DND-41 (cell line): ENCODE results near the gene ARHGAP20.

Experiments
- ATAC-seq: fragments of 200-7000 bp; cut with Tn5 transposase; 3 replicates; pipeline ENCODE4 v1.9.1; 2021; ENCODE audit warnings: low read depth; ENCODE audit not compliant: insufficient read depth
- DNase-seq: peaks from one replicate; pipeline ENCODE4 v3.0.0-alpha.2; 2020
- H2AFZ ChIP-seq: 2 replicates; pipeline ENCODE4 v1.6.0; 2012; ENCODE audit warnings: low read depth, low read length
- H3K27ac ChIP-seq: 2 replicates; pipeline ENCODE4 v1.5.1; 2012; ENCODE audit warnings: low read length, inconsistent platforms
- H3K27me3 ChIP-seq: fragments of 200-600 bp; sonication (generic); 2 replicates; pipeline ENCODE4 v1.6.0; 2012; ENCODE audit warnings: low read length, mild to moderate bottlenecking, inconsistent platforms; ENCODE audit not compliant: insufficient read depth, poor library complexity
- H3K36me3 ChIP-seq: 2 replicates; pipeline ENCODE4 v1.5.1; 2012; ENCODE audit warnings: low read length, inconsistent platforms; ENCODE audit not compliant: insufficient read depth
- H3K4me1 ChIP-seq: 2 replicates; pipeline ENCODE4 v1.5.1; 2012; ENCODE audit warnings: mild to moderate bottlenecking, low read length; ENCODE audit not compliant: insufficient read depth
- H3K4me2 ChIP-seq: 2 replicates; pipeline ENCODE4 v1.6.0; 2012; ENCODE audit warnings: mild to moderate bottlenecking, moderate library complexity, low read length, inconsistent platforms; ENCODE audit not compliant: insufficient read depth
- H3K4me3 ChIP-seq, 2 experiments: fragments of 200-600 bp in 1 of 2; shearing (Covaris generic) in 1 of 2; 2 replicates each; pipeline ENCODE4 v1.5.1; 2012 to 2016; ENCODE audit warnings: inconsistent platforms in 2 of 2, low read length in 2 of 2, mild to moderate bottlenecking in 2 of 2, low read depth in 1 of 2, moderate library complexity in 1 of 2
- H3K79me2 ChIP-seq: 2 replicates; pipeline ENCODE4 v1.6.0; 2012; ENCODE audit warnings: low read length, inconsistent platforms; ENCODE audit not compliant: insufficient read depth
- H3K9ac ChIP-seq: 2 replicates; pipeline ENCODE4 v1.6.0; 2012; ENCODE audit warnings: low read depth, mild to moderate bottlenecking, inconsistent platforms, low read length, moderate library complexity
- H3K9me3 ChIP-seq: 2 replicates; pipeline ENCODE4 v1.5.1; 2012; ENCODE audit warnings: low read length, moderate library complexity, mild to moderate bottlenecking, inconsistent platforms; ENCODE audit not compliant: insufficient read depth, severe bottlenecking
- H4K20me1 ChIP-seq: 2 replicates; pipeline ENCODE4 v1.6.0; 2012; ENCODE audit warnings: low read length; ENCODE audit not compliant: insufficient read depth
- EZH2 ChIP-seq: IDR thresholded peaks from 3 replicates; pipeline ENCODE4 v1.6.1; 2012; ENCODE audit warnings: borderline replicate concordance, low read depth, mild to moderate bottlenecking, moderate library complexity, low read length, inconsistent platforms; ENCODE audit not compliant: severe bottlenecking
- TF ChIP-seq, protein P1 (sequence below): IDR thresholded peaks from 2 replicates; pipeline ENCODE4 v1.5.1; 2012; ENCODE audit warnings: borderline replicate concordance, low read length, moderate library complexity, mild to moderate bottlenecking; ENCODE audit not compliant: poor library complexity, severe bottlenecking; ENCODE audit errors: extremely low read depth

The ARHGAP20 gene

DNA sequence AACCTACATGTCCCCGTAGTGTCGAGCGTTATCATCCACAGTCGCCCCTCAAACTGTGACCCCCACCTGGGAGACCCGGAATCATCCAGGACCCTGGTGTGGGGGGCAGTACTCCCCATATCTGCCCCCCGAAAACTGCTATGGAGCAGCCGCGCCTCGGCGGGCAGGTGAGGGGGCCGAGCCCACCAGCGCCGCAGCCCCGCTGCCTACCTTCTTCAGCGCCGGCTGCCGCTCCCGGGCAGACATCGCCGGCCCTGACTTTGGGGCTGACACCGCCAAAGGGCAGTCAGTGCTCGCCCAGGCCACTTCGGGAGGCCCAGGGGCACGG is 825 bp downstream of the ARHGAP20 start:
- Histone ChIP-seq H3K4me1 (no peaks in the 10 kb centered on the region), H3K36me3 (no peaks in the 10 kb centered on the region), H3K4me2 (no peak overlapping the region), H2AFZ (no peak overlapping the region), H3K27ac (no peak overlapping the region), H3K79me2 (no peaks in the 10 kb centered on the region), H3K4me3 (no peak overlapping the region), H3K9me3 (no peaks in the 10 kb centered on the region), H4K20me1 (no peaks in the 10 kb centered on the region), H3K27me3 (no peaks in the 10 kb centered on the region), H3K9ac (no peak overlapping the region)
- ATAC-seq (no peak), DNase-seq (no peak)
- no peak for TF ChIP-seq EZH2
- TF ChIP-seq, protein P1, sequence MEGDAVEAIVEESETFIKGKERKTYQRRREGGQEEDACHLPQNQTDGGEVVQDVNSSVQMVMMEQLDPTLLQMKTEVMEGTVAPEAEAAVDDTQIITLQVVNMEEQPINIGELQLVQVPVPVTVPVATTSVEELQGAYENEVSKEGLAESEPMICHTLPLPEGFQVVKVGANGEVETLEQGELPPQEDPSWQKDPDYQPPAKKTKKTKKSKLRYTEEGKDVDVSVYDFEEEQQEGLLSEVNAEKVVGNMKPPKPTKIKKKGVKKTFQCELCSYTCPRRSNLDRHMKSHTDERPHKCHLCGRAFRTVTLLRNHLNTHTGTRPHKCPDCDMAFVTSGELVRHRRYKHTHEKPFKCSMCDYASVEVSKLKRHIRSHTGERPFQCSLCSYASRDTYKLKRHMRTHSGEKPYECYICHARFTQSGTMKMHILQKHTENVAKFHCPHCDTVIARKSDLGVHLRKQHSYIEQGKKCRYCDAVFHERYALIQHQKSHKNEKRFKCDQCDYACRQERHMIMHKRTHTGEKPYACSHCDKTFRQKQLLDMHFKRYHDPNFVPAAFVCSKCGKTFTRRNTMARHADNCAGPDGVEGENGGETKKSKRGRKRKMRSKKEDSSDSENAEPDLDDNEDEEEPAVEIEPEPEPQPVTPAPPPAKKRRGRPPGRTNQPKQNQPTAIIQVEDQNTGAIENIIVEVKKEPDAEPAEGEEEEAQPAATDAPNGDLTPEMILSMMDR: no peak

GRCh38 chr11:110710628-110711381 is 1.4 kb downstream of the ARHGAP20 start:
- H3K4me1 ChIP-seq: no peaks in the 10 kb centered on the region
- H3K27ac ChIP-seq: no peak overlapping the region
- no peak overlapping the region for H3K4me3 ChIP-seq
- H3K79me2 ChIP-seq: no peaks in the 10 kb centered on the region
- H3K36me3 ChIP-seq: no peaks in the 10 kb centered on the region
- H2AFZ ChIP-seq: no peak overlapping the region
- TF ChIP-seq, protein P1: no peak
- TF ChIP-seq EZH2: no peak
- no peak overlapping the region for H3K9ac ChIP-seq
- H4K20me1 ChIP-seq: no peaks in the 10 kb centered on the region
- H3K9me3 ChIP-seq: no peaks in the 10 kb centered on the region
- ATAC-seq (no peak), DNase-seq (no peak)
- no peaks in the 10 kb centered on the region for H3K27me3 ChIP-seq
- H3K4me2 ChIP-seq: no peak overlapping the region

GRCh38 chr11:110704210-110704864 is 7.9 kb downstream of the ARHGAP20 start:
- no peak for TF ChIP-seq EZH2
- TF ChIP-seq, protein P1: no peak
- H3K79me2 ChIP-seq: no peaks in the 10 kb centered on the region
- no peak overlapping the region for H3K27ac ChIP-seq
- H3K4me1 ChIP-seq: no peaks in the 10 kb centered on the region
- no peak overlapping the region for H3K9ac ChIP-seq
- H4K20me1 ChIP-seq: no peaks in the 10 kb centered on the region
- no peaks in the 10 kb centered on the region for H3K27me3 ChIP-seq
- ATAC-seq: no peak
- H3K36me3 ChIP-seq: no peaks in the 10 kb centered on the region
- no peak overlapping the region for H2AFZ ChIP-seq
- H3K4me2 ChIP-seq: no peak overlapping the region
- DNase-seq: no peak
- H3K9me3 ChIP-seq: no peaks in the 10 kb centered on the region
- no peak overlapping the region for H3K4me3 ChIP-seq
